ENCODE measurements around the gene PTPRE.

- TF ChIP-seq POLR2A (IDR thresholded peaks at IDR 0.05; ENCODE audit: low read depth, low read length) (no peak), POLR2AphosphoS5 (IDR thresholded peaks at IDR 0.05; ENCODE audit: low read depth, low read length) (no peak), TAF1 (IDR thresholded peaks at IDR 0.05; ENCODE audit: low read depth, low read length) (no peak), SPI1 (IDR thresholded peaks at IDR 0.05; ENCODE audit: low read depth, low read length) (no peak)
Observed at GRCh38 chr10:128058750-128059134, 151.8 kb downstream of the PTPRE start.
